IPS-20b (cell line): ENCODE measurements around the gene UCK2.

ENCODE experiments used
- H3K27ac ChIP-seq: one replicate; pipeline ENCODE4 v1.5.1; 2013; ENCODE audit warnings: low read length
- H3K27me3 ChIP-seq: 2 replicates; pipeline ENCODE4 v1.6.1; 2013; ENCODE audit warnings: mild to moderate bottlenecking, low read length, inconsistent platforms; ENCODE audit not compliant: insufficient read depth
- H3K36me3 ChIP-seq: 2 replicates; pipeline ENCODE4 v1.6.1; 2013; ENCODE audit warnings: low read depth, mild to moderate bottlenecking, inconsistent platforms, low read length, moderate library complexity; ENCODE audit not compliant: insufficient read depth
- H3K4me1 ChIP-seq: 2 replicates; pipeline ENCODE4 v1.6.1; 2013; ENCODE audit warnings: mild to moderate bottlenecking, control low read depth, inconsistent platforms, low read length, moderate library complexity; ENCODE audit not compliant: insufficient read depth
- H3K4me3 ChIP-seq: 2 replicates; pipeline ENCODE4 v1.5.1; 2013; ENCODE audit warnings: mild to moderate bottlenecking, low read length, inconsistent platforms
- H3K9ac ChIP-seq: 2 replicates; pipeline ENCODE4 v1.6.1; 2013; ENCODE audit warnings: low read depth, mild to moderate bottlenecking, inconsistent platforms, low read length, moderate library complexity
- H3K9me3 ChIP-seq: 2 replicates; pipeline ENCODE4 v1.6.1; 2013; ENCODE audit warnings: mild to moderate bottlenecking, low read depth, low read length, inconsistent platforms; ENCODE audit not compliant: insufficient read depth

Gene UCK2

DNA sequence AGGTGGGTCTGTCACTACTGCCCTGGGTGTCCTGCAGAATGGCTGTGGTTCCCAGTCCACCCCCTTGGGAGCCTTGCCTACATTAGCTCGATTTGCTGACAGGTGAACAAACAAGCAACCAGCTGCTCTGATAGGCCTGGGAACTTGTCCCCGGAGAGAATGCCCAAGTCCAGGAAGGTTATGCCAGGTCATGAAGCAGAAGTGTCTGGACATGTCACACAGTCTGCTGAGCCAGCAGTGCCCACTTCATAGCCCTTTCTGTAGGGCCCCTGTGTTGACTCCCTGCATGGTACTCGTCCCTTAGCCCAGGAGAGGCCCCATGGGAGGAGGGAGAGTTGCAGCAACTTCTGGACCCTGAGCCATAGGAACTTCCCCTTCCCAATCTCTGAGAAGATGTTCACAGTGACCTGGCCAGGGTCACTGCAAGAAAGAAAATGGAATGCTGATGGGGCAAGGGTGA lies 31.0 kb downstream of the UCK2 start:
- Histone ChIP-seq H3K27ac (no peak overlapping the region), H3K4me3 (no peak overlapping the region), H3K4me1 (peaks cover 54% of the 10 kb centered on the region), H3K9me3 (no peaks in the 10 kb centered on the region), H3K9ac (no peak overlapping the region), H3K36me3 (no peaks in the 10 kb centered on the region), H3K27me3 (no peaks in the 10 kb centered on the region)

- no peak overlapping the region for H3K4me3 ChIP-seq
- no peak overlapping the region for H3K9ac ChIP-seq
- H3K27ac ChIP-seq = no peak overlapping the region
- H3K4me1 ChIP-seq = peaks cover 46% of the 10 kb centered on the region
- H3K36me3 ChIP-seq = no peaks in the 10 kb centered on the region
- H3K9me3 ChIP-seq = no peaks in the 10 kb centered on the region
- H3K27me3 ChIP-seq = no peaks in the 10 kb centered on the region
Measured at GRCh38 chr1:165858967-165859845, 31.8 kb downstream of the UCK2 start.

DNA sequence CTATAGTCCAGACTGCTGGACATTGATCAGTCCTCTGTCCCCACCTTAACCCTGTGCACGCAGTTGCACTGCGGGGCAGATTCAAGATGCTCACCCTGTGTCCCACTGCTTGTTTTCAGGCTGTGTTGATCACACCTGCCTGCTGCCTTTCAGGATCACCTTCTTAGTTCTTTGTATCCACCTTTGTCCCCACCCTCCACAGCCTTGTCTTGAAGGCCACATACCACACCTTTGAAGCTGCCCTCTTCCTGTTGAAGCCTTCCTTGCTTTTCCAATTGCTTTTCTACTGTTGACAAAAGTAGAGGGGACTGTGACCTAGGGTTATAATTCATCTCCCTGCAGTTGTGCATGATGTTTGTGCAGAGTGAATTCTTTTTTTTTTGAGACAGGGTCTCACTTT lies 32.7 kb downstream of the UCK2 start:
- H3K9ac ChIP-seq = no peak overlapping the region
- H3K9me3 ChIP-seq = no peaks in the 10 kb centered on the region
- H3K4me3 ChIP-seq = no peak overlapping the region
- no peaks in the 10 kb centered on the region for H3K27me3 ChIP-seq
- H3K4me1 ChIP-seq = peaks cover 39% of the 10 kb centered on the region
- no peaks in the 10 kb centered on the region; the same call in 1 of the 2 replicates for H3K36me3 ChIP-seq
- no peak overlapping the region for H3K27ac ChIP-seq

- H3K27ac ChIP-seq = no peak overlapping the region
- H3K9me3 ChIP-seq = no peaks in the 10 kb centered on the region
- H3K9ac ChIP-seq = no peak overlapping the region
- no peak overlapping the region for H3K4me3 ChIP-seq
- H3K4me1 ChIP-seq = peaks cover 22% of the 10 kb centered on the region
- H3K27me3 ChIP-seq = no peaks in the 10 kb centered on the region
- no peaks in the 10 kb centered on the region; the same call in 1 of the 2 replicates for H3K36me3 ChIP-seq
Measured at GRCh38 chr1:165861911-165862310, 34.5 kb downstream of the UCK2 start.

GRCh38 chr1:165862448-165862847 lies 35.0 kb downstream of the UCK2 start:
- no peak overlapping the region for H3K27ac ChIP-seq
- no peak overlapping the region for H3K4me3 ChIP-seq
- H3K9me3 ChIP-seq = no peaks in the 10 kb centered on the region
- H3K4me1 ChIP-seq = peaks cover 18% of the 10 kb centered on the region
- H3K9ac ChIP-seq = no peak overlapping the region
- H3K27me3 ChIP-seq = no peaks in the 10 kb centered on the region
- H3K36me3 ChIP-seq = no peaks in the 10 kb centered on the region; the same call in 1 of the 2 replicates

GRCh38 chr1:165863346-165863745 lies 35.9 kb downstream of the UCK2 start:
- Histone ChIP-seq H3K36me3 (no peaks in the 10 kb centered on the region; the same call in 1 of the 2 replicates), H3K9ac (no peak overlapping the region), H3K4me1 (peaks cover 10% of the 10 kb centered on the region; the same call in 1 of the 2 replicates), H3K27ac (no peak overlapping the region), H3K4me3 (no peak overlapping the region), H3K27me3 (no peaks in the 10 kb centered on the region), H3K9me3 (no peaks in the 10 kb centered on the region)

GRCh38 chr1:165865633-165866340 lies 38.4 kb downstream of the UCK2 start:
- Histone ChIP-seq H3K36me3 (no peaks in the 10 kb centered on the region; the same call in 1 of the 2 replicates), H3K4me3 (no peak overlapping the region), H3K4me1 (peaks cover 7% of the 10 kb centered on the region; the same call in 1 of the 2 replicates), H3K27me3 (no peaks in the 10 kb centered on the region), H3K9ac (no peak overlapping the region), H3K27ac (no peak overlapping the region), H3K9me3 (no peaks in the 10 kb centered on the region)

GRCh38 chr1:165869343-165869742 lies 41.9 kb downstream of the UCK2 start:
- Histone ChIP-seq H3K36me3 (no peaks in the 10 kb centered on the region; the same call in 1 of the 2 replicates), H3K4me3 (no peak overlapping the region), H3K9ac (no peak overlapping the region), H3K27ac (no peak overlapping the region), H3K4me1 (peaks cover 12% of the 10 kb centered on the region; the same call in 1 of the 2 replicates), H3K9me3 (no peaks in the 10 kb centered on the region), H3K27me3 (no peaks in the 10 kb centered on the region)

GRCh38 chr1:165871311-165872067 lies 44.1 kb downstream of the UCK2 start:
- Histone ChIP-seq H3K4me1 (peaks cover 14% of the 10 kb centered on the region; the same call in 1 of the 2 replicates), H3K36me3 (no peaks in the 10 kb centered on the region), H3K9me3 (no peaks in the 10 kb centered on the region), H3K4me3 (no peak overlapping the region), H3K27ac (no peak overlapping the region), H3K27me3 (no peaks in the 10 kb centered on the region), H3K9ac (no peak overlapping the region)

- Histone ChIP-seq H3K27ac (no peak overlapping the region), H3K9ac (no peak overlapping the region), H3K27me3 (no peaks in the 10 kb centered on the region), H3K36me3 (peaks cover 12% of the 10 kb centered on the region; the same call in 1 of the 2 replicates), H3K9me3 (peaks cover 11% of the 10 kb centered on the region; the same call in 1 of the 2 replicates), H3K4me1 (peaks cover 14% of the 10 kb centered on the region; the same call in 1 of the 2 replicates), H3K4me3 (no peak overlapping the region)
Measured at GRCh38 chr1:165873481-165873880, 46.1 kb downstream of the UCK2 start.

- peaks cover 11% of the 10 kb centered on the region; the same call in 1 of the 2 replicates for H3K9me3 ChIP-seq
- no peaks in the 10 kb centered on the region for H3K27me3 ChIP-seq
- peaks cover 12% of the 10 kb centered on the region; the same call in 1 of the 2 replicates for H3K36me3 ChIP-seq
- peaks cover 14% of the 10 kb centered on the region; the same call in 1 of the 2 replicates for H3K4me1 ChIP-seq
- H3K9ac ChIP-seq = no peak overlapping the region
- no peak overlapping the region for H3K27ac ChIP-seq
- no peak overlapping the region for H3K4me3 ChIP-seq
Measured at GRCh38 chr1:165874643-165875042, 47.2 kb downstream of the UCK2 start.
